IPS DF 4.7 (cell line): ENCODE data around the gene VPS11.

ENCODE experiments used
- DNase-seq: peaks from one replicate; pipeline ENCODE4 v3.0.0-alpha.2; 2013; ENCODE audit warnings: low spot score; ENCODE audit errors: extremely low read depth

VPS11 gene

GRCh38 chr11:119078675-119079420 lies 11.2 kb downstream of the VPS11 start:
- DNase-seq: no peak

DNA sequence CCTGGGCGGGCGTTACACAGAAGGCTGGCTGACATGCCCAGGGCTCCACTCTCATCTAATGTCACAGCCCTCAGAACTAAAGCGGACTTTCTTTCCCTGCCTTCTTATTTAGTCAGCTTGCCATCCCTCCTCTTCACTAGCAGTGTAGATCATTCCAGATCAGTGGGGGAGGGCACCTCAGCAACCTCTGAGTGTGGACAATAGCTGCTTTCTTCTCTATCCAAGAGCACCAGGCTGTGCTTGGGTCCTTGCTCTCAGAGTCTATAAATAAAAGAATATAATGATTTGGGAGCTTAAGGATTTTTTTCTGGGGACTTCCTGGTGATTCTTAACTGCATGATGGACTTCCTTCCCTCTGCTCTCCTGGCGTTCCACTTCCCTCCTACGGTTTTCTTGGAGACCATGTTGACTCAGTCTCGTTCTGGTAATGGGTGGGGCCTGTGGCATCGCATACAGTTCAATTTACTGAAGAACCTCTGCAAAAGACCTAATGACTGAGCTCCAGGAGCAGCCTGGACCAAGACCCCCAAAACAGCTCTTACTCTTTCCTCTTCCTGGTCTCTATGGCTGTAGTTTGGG lies 14.2 kb downstream of the VPS11 start:
- no peak for DNase-seq

- DNase-seq: peak; percentile 82
These were observed 17.2 kb downstream of the VPS11 start, which contains the start of gene HMBS for GRCh38 chr11:119084663-119085436. HMBS (plus strand) TSS chr11:119084881; CDS start chr11:119085034, 153 bp downstream.

DNA sequence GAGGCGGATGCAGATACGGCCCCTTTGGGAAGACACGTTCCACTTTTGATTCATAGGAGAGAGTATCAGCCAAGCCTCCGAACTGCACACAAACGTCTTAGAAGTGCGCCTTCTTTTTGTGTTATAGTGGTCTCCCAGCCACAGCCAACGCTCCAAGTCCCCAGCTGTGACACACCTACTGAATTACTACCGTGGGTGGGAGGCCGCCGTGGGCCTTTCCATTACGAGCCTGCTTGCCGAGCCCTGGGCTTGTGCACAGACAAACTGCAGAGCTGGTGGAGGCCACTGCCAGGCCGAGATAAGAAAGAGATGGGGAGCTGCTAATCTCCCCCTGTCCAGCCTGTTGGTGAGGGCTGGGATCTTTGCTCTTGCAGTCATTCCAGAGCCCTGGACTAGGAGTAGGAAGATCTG lies 17.8 kb downstream of the VPS11 start:
- DNase-seq: no peak

- DNase-seq: no peak
These were observed 19.5 kb downstream of the VPS11 start for GRCh38 chr11:119087123-119087522.

GRCh38 chr11:119087747-119088241 lies 20.2 kb downstream of the VPS11 start:
- DNase-seq: no peak

DNA sequence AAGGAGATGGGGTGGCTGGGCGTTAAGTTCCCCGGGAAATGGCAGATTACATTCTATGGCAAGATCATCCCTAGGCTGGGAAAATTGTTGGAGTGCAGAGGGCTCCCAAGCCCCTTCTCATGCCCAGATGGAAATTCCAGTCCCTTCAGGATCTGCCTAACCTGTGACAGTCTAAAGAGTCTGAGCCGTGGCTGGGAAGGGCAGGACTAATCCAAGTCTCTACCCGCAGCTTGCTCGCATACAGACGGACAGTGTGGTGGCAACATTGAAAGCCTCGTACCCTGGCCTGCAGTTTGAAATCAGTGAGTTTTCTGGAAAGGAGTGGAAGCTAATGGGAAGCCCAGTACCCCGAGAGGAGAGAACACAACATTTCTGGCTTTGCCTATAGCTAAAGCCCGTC lies 20.8 kb downstream of the VPS11 start:
- DNase-seq: no peak

GRCh38 chr11:119089319-119089718 lies 21.7 kb downstream of the VPS11 start:
- DNase-seq: no peak

GRCh38 chr11:119091178-119091577 lies 23.6 kb downstream of the VPS11 start:
- DNase-seq: no peak

DNA sequence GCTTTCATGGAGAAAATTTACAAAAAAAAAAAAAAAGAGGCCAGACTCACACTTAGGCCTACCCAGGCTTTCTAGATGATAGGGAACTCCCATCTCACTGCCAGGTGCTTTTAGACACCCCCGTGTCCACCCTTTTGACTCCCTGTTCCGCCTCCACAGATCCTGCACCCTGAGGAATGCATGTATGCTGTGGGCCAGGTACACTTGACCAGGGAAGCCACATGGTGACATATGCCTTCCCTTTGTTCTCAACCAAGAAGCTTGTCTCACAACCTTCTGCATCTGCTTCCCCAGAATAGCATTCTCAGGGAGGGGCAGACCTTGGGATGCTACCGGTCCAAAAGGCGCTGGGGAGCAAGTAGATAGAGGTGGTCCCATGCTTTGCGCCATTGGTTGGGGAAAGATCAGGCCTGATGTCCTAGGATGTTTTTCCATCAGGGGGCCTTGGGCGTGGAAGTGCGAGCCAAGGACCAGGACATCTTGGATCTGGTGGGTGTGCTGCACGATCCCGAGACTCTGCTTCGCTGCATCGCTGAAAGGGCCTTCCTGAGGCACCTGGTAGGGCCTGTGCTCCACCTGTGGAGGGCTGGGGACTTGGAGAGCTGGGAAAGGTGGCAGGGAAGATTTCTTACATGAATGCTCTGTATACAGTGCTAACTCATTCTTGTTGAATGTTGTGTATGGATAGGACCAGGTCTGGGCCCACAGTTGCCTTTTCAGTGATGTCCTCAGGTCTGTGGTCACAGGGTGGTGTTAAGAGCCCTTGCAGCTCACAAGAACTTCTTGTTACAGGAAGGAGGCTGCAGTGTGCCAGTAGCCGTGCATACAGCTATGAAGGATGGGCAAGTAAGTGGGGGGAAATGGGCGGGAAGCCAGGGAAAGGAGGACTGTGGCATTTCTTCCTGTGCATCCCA lies 24.6 kb downstream of the VPS11 start:
- no peak for DNase-seq

DNA sequence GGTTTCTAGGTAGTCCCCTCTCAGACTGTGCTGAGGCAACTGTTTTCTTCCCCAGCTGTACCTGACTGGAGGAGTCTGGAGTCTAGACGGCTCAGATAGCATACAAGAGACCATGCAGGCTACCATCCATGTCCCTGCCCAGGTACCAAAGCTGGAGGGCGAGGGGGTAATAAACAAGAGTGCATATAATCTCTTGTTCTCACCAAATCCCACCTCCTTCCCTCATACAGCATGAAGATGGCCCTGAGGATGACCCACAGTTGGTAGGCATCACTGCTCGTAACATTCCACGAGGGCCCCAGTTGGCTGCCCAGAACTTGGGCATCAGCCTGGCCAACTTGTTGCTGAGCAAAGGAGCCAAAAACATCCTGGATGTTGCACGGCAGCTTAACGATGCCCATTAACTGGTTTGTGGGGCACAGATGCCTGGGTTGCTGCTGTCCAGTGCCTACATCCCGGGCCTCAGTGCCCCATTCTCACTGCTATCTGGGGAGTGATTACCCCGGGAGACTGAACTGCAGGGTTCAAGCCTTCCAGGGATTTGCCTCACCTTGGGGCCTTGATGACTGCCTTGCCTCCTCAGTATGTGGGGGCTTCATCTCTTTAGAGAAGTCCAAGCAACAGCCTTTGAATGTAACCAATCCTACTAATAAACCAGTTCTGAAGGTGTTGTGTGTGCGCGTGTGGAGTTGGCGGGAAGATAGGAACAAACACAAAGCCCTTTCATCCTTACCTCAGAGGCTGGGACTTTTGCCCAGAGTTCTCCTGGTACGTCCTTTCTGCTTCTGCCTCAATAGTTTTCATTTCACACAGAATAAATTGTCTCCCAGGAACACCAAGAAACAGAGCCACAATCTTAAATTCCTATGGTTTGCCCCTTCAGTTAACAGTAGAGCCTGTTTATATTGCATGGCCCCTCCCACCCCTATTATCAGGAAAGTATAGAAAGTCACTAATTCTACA lies 25.5 kb downstream of the VPS11 start:
- no peak for DNase-seq

DNA sequence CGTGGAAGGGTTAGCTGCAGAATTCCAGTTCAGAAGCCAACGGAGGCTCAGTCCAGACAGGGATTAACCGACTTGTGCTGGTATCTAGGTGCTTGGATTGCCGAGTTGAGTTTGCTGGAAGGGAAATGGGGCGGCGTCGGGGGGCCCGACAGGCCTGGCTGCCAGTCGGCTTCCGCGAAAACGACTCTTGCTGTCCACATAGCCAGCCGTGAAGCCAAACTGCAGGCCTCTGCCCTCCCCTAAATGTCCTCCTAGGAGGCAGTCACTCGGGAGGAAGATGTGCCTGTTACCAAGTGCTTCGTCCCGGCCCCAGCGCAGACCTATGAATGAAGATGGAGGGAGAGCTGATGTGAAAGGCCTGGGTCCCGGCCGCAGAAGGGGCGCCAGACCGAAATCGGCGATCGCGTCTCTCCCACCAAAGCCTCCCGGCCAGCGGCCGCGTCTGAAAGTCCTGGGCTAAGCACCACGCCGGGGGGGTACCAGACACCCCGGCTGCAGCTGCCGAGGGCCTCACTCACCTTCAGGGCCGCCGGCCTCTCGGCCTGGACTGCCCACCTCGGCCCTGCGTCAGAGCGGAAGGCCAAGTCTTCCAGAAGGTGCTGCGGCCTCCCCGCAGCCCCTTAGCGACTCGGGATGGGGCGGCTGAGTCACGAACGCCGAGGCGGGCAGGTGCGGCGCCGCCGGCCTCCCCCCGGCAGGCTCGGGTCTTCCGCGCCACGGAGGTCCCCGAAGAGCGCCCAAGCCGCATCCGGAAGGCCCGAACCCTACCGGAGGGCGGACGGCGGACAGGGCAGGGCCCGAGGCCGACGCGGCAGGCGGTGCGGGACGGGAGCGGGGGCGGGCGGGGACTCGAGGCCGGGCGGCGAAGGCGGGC lies 26.6 kb downstream of the VPS11 start:
- DNase-seq: no peak

DNA sequence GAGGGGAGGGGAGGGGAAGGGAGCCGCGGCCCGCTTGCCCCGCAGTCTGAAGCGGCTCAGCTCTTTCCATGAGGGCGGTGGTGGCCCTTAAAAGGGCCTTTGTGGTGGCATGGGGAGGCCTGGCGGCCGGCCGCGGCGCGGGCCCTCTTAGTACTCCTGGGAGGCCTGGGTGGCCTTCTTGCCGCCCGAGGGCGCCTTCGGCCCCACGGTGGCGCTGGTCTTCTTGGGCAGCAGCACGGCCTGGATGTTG lies 27.1 kb downstream of the VPS11 start:
- DNase-seq: no peak

- DNase-seq: peak; percentile 96
These were observed 27.7 kb downstream of the VPS11 start for GRCh38 chr11:119095066-119095880.

GRCh38 chr11:119099711-119100110 lies 32.1 kb downstream of the VPS11 start:
- DNase-seq: no peak

DNA sequence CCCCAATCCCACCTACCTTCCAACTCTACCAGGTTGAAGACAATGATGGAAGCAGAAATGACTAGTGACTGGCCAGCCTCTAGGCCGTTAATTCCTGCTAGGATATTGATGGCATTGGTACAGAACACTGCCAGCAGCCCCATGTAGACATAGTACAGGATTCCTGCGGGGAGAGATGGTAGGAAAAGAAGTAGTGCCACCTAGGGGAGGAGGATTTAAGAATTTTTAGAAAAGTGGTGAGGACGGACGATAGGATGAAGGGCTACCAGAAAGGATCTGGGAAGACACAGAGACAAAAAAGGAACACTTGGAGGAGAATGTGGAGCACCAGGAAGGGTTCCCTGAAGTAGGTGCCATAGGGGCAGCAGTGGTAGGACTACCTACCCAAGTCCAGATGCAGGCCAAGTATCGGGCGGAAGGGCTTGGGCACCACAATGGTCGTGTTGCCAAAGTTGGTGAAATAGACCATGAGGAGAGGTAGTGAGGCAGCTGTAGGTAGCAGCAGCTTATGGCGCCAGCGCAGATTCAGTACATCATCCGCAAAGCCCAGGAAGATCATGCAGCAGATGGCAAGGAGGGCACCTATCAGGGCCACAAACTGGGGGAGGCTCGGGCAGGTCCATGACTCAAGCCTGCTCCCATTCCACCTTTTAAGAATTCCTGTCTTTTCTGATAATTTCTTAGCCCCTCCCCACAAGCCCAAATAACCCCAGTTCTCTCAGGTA lies 32.8 kb downstream of the VPS11 start:
- no peak for DNase-seq

DNA sequence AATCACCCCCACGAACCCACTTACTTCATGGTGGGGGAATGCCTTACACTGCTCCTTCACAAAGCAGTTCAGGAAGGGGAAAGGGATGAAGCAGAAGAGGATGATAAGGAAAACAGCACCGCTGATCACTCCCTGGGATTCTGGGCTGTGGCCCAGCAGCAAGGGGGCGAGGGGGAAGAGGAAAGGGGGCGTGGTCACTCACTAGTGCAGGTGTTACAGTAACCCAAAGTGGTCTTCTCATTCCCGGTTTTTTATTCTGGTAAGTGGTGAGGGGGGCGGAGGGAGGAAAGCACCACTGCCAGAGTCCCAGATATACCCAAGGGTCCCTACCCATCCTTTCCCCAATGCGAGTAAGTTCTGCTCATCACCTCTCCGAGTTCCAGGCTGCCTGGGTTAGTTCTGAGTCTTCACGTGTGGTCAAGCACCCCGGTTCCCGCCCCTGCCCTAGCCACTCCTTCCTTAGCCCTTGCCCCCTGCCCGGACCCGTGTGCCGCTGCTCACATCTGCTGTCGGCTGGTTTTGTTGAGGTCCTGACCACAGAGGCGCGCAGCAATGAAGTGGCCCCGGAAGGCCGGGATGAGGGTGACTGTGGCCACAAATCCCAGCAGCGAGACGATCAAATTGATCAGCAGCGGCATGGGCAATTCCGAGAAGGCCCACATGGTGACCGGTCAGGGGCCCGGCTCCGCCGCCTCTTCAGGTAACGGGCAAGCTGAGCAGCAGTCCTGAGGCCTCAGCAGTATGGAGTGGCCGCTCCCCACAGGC lies 33.6 kb downstream of the VPS11 start:
- DNase-seq: no peak
